Upper lobe of right lung (tissue), 1 donor: ENCODE measurements around the gene CERS6. TPM values are rescaled to one million over a fixed set of nuclear protein-coding genes. Genes with fewer than 3 reads are reported as not detected.

Experiments used
- ATAC-seq: fragments of 200-7000 bp; cut with Tn5 transposase; one replicate; pipeline ENCODE4 v1.9.1; 2020; ENCODE audit warnings: mild to moderate bottlenecking, moderate library complexity
- DNase-seq: peaks from one replicate; pipeline ENCODE4 v3.0.0-alpha.2; 2020
- H3K27ac ChIP-seq: fragments of 200-600 bp; one replicate; pipeline ENCODE4 v1.8.0; 2022
- H3K27me3 ChIP-seq: fragments of 200-600 bp; one replicate; pipeline ENCODE4 v1.8.0; 2022; ENCODE audit warnings: mild to moderate bottlenecking
- H3K36me3 ChIP-seq: fragments of 200-600 bp; one replicate; pipeline ENCODE4 v1.8.0; 2022
- H3K4me1 ChIP-seq: fragments of 200-600 bp; one replicate; pipeline ENCODE4 v1.8.0; 2022
- H3K4me3 ChIP-seq: fragments of 200-600 bp; one replicate; pipeline ENCODE4 v1.8.0; 2022; ENCODE audit warnings: mild to moderate bottlenecking
- H3K9me3 ChIP-seq: fragments of 200-600 bp; one replicate; pipeline ENCODE4 v1.8.0; 2022
- intact Hi-C: fragments of 100-400 bp; cut with DNase I; formaldehyde crosslinking; loops from one replicate; pipeline ENCODE4 v1.11.0; 2022
- total RNA-seq: library from RNA; stranded (reverse); fragmentation: NEBNext Ultra II Directional; extraction: Animal tissue kit (Norgen Biotek cat#: 25700); gene quantifications from one replicate; pipeline ENCODE4 v1.2.1, GENCODE V29; 2021
- TF ChIP-seq, protein P1 (sequence below): fragments of 200-600 bp; IDR thresholded peaks from one replicate; pipeline ENCODE4 v1.8.0; 2022; ENCODE audit warnings: antibody characterized with exemption
- donor health status: DM: no; HTN: yes; CAD: no; lungs with severe emphysema.

CERS6 gene
- total RNA-seq, 1 donor from 2014 or later = 17.8 TPM

DNA sequence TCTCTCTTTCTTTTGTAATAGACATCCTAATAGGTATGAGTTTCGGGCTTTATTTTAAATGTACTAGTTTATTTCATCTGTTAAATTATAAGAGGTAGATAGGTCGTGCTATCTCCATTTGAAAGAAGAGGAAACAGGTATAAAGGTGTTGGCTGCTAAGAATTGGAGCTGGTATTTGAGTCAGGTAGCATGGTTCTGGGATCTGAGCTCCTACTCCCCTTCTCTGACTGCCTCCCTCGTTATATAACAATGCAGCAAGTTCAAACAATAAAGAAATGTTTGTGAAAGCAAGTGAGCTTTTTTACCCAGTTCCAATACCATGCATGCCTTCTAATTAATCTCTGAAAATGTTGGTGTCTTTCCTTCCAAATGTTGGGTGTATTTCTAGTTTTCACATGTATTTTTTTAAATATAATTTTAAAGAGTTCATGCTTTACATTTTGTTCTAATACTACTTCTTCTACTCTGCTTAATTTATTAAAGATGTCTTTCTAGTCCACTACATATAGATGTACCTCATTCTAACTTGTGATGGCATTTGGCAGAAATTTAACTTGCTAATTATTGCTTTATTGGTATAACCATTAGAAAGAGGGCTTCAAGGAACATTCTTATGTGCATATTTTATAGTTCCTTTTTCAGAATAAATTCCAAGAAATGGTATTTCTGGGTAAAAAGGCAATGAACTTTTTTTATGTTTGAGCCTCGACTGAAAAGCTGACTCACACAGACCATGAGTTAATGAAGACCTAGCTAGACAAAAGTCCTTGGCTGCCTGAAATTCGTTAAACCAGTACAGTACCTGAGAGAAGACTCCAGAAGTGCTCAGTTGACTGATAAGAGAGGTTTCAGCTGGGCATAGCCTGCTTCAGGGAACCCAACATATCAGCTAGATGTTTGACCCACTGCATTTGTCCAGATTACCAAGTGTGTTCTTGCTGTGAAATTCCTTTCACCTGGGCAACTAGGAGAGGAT lies 133.5 kb downstream of the CERS6 start:
- no peaks in the 10 kb centered on the region for H3K36me3 ChIP-seq
- intact Hi-C loops = no loop called here

GRCh38 chr2:168592181-168592831 lies 136.2 kb downstream of the CERS6 start:
- TF ChIP-seq, protein P1, sequence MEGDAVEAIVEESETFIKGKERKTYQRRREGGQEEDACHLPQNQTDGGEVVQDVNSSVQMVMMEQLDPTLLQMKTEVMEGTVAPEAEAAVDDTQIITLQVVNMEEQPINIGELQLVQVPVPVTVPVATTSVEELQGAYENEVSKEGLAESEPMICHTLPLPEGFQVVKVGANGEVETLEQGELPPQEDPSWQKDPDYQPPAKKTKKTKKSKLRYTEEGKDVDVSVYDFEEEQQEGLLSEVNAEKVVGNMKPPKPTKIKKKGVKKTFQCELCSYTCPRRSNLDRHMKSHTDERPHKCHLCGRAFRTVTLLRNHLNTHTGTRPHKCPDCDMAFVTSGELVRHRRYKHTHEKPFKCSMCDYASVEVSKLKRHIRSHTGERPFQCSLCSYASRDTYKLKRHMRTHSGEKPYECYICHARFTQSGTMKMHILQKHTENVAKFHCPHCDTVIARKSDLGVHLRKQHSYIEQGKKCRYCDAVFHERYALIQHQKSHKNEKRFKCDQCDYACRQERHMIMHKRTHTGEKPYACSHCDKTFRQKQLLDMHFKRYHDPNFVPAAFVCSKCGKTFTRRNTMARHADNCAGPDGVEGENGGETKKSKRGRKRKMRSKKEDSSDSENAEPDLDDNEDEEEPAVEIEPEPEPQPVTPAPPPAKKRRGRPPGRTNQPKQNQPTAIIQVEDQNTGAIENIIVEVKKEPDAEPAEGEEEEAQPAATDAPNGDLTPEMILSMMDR = no peak
- no peak overlapping the region for H3K27ac ChIP-seq
- H3K9me3 ChIP-seq = no peaks in the 10 kb centered on the region
- ATAC-seq = no peak
- H3K4me3 ChIP-seq = no peak overlapping the region
- no peaks in the 10 kb centered on the region for H3K36me3 ChIP-seq
- no peaks in the 10 kb centered on the region for H3K27me3 ChIP-seq
- no peak for DNase-seq
- H3K4me1 ChIP-seq = no peaks in the 10 kb centered on the region
- intact Hi-C loops = no loop called here

More for the DNA sequence above, 133.5 kb downstream of the CERS6 start:
- TF ChIP-seq, protein P1 = no peak
- DNase-seq (no peak), ATAC-seq (no peak)
- Histone ChIP-seq H3K9me3 (no peaks in the 10 kb centered on the region), H3K27ac (no peak overlapping the region), H3K4me3 (no peak overlapping the region), H3K27me3 (no peaks in the 10 kb centered on the region), H3K4me1 (no peaks in the 10 kb centered on the region)

DNA sequence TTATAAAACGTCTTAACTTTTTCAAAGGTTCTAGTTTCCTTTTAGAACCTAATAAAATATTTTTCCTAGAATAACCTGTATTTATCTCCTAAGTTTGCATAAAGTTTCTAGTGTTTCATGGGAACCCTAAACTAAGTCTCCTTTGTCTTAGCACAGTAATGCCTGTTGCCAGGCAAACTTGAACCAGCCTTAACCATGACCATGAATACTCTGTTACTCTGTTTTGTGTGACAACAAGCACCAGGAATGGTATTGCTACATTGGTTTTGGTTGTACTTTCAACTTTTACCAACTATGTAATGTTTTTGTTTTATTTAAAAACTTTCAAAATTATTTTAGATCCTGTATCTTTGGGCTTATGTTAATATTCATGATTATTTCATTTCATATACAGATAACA lies 137.6 kb downstream of the CERS6 start:
- no peaks in the 10 kb centered on the region for H3K36me3 ChIP-seq
- no peaks in the 10 kb centered on the region for H3K27me3 ChIP-seq
- intact Hi-C loops = no loop called here
- no peaks in the 10 kb centered on the region for H3K4me1 ChIP-seq
- no peak overlapping the region for H3K27ac ChIP-seq
- H3K4me3 ChIP-seq = no peak overlapping the region
- TF ChIP-seq, protein P1 = no peak
- no peaks in the 10 kb centered on the region for H3K9me3 ChIP-seq
- DNase-seq (no peak), ATAC-seq (no peak)

- ATAC-seq (no peak), DNase-seq (no peak)
- H3K27me3 ChIP-seq = no peaks in the 10 kb centered on the region
- no peaks in the 10 kb centered on the region for H3K9me3 ChIP-seq
- H3K27ac ChIP-seq = no peak overlapping the region
- TF ChIP-seq, protein P1 = no peak
- H3K4me3 ChIP-seq = no peak overlapping the region
- H3K4me1 ChIP-seq = no peaks in the 10 kb centered on the region
- intact Hi-C loops = no loop called here
- H3K36me3 ChIP-seq = no peaks in the 10 kb centered on the region
Observed at GRCh38 chr2:168594778-168595177, 138.7 kb downstream of the CERS6 start.

DNA sequence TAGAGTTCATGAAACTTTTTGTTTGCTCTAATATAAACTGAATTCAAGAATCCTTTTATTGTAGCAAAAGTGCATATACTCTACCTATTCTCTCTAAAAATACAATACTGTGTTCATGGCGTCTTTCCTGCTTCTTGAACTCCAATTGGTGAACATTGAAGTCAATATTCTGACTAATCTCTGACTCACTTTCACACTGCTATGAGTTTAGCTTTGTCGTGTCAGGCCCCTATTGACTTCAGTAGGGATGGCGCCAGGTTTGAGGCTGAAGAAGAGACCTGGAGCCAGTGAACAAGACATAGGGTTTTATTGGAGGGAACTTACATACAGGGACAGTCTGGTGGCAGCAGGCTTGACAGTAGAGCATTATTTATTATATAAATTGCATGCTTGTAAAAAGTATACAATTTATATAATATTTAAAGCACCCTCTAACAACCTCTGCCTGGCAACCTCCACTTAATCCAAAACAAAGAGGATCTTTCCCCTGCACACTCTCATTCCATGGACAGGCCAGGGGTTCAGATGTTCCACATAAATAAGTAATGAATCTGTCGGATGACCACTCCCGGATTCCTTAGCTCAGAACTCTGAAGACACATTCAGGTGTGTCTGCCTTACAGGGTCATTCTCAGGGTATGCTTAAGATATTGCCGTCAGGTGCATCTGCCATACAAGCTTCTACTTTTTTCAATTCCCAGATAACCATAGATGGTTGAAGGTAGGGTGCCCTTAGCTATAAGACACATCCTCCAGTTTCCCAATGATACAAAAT lies 141.0 kb downstream of the CERS6 start:
- ATAC-seq (no peak), DNase-seq (no peak)
- no peaks in the 10 kb centered on the region for H3K4me1 ChIP-seq
- no peak overlapping the region for H3K4me3 ChIP-seq
- H3K36me3 ChIP-seq = no peaks in the 10 kb centered on the region
- no peaks in the 10 kb centered on the region for H3K27me3 ChIP-seq
- H3K9me3 ChIP-seq = no peaks in the 10 kb centered on the region
- TF ChIP-seq, protein P1 = no peak
- intact Hi-C loops = no loop called here
- no peak overlapping the region for H3K27ac ChIP-seq
